Lower lobe of right lung (tissue), 2 donors: Measurements from ENCODE around the gene C1QBP. TPM values are rescaled to one million over a fixed set of nuclear protein-coding genes. Genes with fewer than 3 reads are reported as not detected.

Source experiments
- ATAC-seq, 2 donors: fragments of 200-7000 bp; cut with Tn5 transposase; one replicate each; pipeline ENCODE4 v1.9.1; 2020 to 2022; ENCODE audit warnings: mild to moderate bottlenecking in 2 of 2, moderate library complexity in 2 of 2
- DNase-seq: peaks from one replicate; pipeline ENCODE4 v3.0.0-alpha.2; 2020
- H3K27ac ChIP-seq: fragments of 200-600 bp; one replicate; pipeline ENCODE4 v1.8.0; 2022
- H3K27me3 ChIP-seq: fragments of 200-600 bp; one replicate; pipeline ENCODE4 v1.8.0; 2022; ENCODE audit warnings: low read depth
- H3K36me3 ChIP-seq: fragments of 200-600 bp; one replicate; pipeline ENCODE4 v1.8.0; 2022; ENCODE audit warnings: mild to moderate bottlenecking
- H3K4me1 ChIP-seq: fragments of 200-600 bp; one replicate; pipeline ENCODE4 v1.8.0; 2022
- H3K4me3 ChIP-seq: fragments of 200-600 bp; one replicate; pipeline ENCODE4 v1.8.0; 2022; ENCODE audit warnings: mild to moderate bottlenecking
- H3K9me3 ChIP-seq: fragments of 200-600 bp; one replicate; pipeline ENCODE4 v1.8.0; 2022
- CTCF ChIP-seq: fragments of 200-600 bp; IDR thresholded peaks from one replicate; pipeline ENCODE4 v1.8.0; 2022; ENCODE audit warnings: antibody characterized with exemption, mild to moderate bottlenecking
- intact Hi-C: fragments of 100-400 bp; cut with DNase I; formaldehyde crosslinking; loops from one replicate; pipeline ENCODE4 v1.11.0; 2022
- total RNA-seq: library from RNA; stranded (reverse); fragmentation: NEBNext Ultra II Directional; extraction: Animal tissue kit (Norgen Biotek cat#: 25700); gene quantifications from one replicate; pipeline ENCODE4 v1.2.1, GENCODE V29; 2021
- donor health status: DM: no; HTN: yes; CAD: no; lungs with severe emphysema.

C1QBP gene
- total RNA-seq, 1 donor from 2014 or later, result 57.5 TPM

GRCh38 chr17:5430413-5430999, 8.4 kb downstream of the C1QBP start:
- ATAC-seq (peak; percentile 88 to 91), DNase-seq (no peak)
- H3K4me3 ChIP-seq, result no peak overlapping the region
- no peaks in the 10 kb centered on the region for H3K27me3 ChIP-seq
- peaks cover 99% of the 10 kb centered on the region for H3K36me3 ChIP-seq
- H3K9me3 ChIP-seq, result no peaks in the 10 kb centered on the region
- peaks cover 11% of the 10 kb centered on the region for H3K4me1 ChIP-seq
- TF ChIP-seq CTCF, result no peak
- H3K27ac ChIP-seq, result peak overlapping the region; percentile 60
- intact Hi-C loops, result no loop called here

GRCh38 chr17:5429191-5429887, 9.6 kb downstream of the C1QBP start:
- no peaks in the 10 kb centered on the region for H3K9me3 ChIP-seq
- TF ChIP-seq CTCF, result no peak
- H3K4me3 ChIP-seq, result no peak overlapping the region
- peak overlapping the region; percentile 60 for H3K27ac ChIP-seq
- peaks cover 100% of the 10 kb centered on the region for H3K36me3 ChIP-seq
- ATAC-seq (peak; percentile 86), DNase-seq (no peak)
- peaks cover 11% of the 10 kb centered on the region for H3K4me1 ChIP-seq
- H3K27me3 ChIP-seq, result no peaks in the 10 kb centered on the region
- intact Hi-C loops, result no loop called here

- no peak for TF ChIP-seq CTCF
- Histone ChIP-seq H3K4me3 (no peak overlapping the region), H3K9me3 (no peaks in the 10 kb centered on the region), H3K27ac (no peak overlapping the region), H3K36me3 (peaks cover 97% of the 10 kb centered on the region), H3K4me1 (peaks cover 21% of the 10 kb centered on the region), H3K27me3 (no peaks in the 10 kb centered on the region)
- DNase-seq (no peak), ATAC-seq (no peak)
- intact Hi-C loops, result no loop called here
Observed at GRCh38 chr17:5425826-5426225, 13.1 kb downstream of the C1QBP start.

- Histone ChIP-seq H3K27ac (no peak overlapping the region), H3K27me3 (no peaks in the 10 kb centered on the region), H3K4me1 (peaks cover 25% of the 10 kb centered on the region), H3K4me3 (no peak overlapping the region), H3K36me3 (peaks cover 88% of the 10 kb centered on the region), H3K9me3 (no peaks in the 10 kb centered on the region)
- no peak for ATAC-seq
- intact Hi-C loops, result no loop called here
- no peak for DNase-seq
- TF ChIP-seq CTCF, result no peak
Observed at GRCh38 chr17:5424909-5425308, 14.0 kb downstream of the C1QBP start.

- Histone ChIP-seq H3K36me3 (peaks cover 66% of the 10 kb centered on the region), H3K27ac (no peak overlapping the region), H3K27me3 (no peaks in the 10 kb centered on the region), H3K4me3 (no peak overlapping the region), H3K9me3 (no peaks in the 10 kb centered on the region), H3K4me1 (peaks cover 25% of the 10 kb centered on the region)
- no peak for TF ChIP-seq CTCF
- ATAC-seq (no peak), DNase-seq (no peak)
- intact Hi-C loops, result no loop called here
Observed at GRCh38 chr17:5422505-5422904, 16.4 kb downstream of the C1QBP start.
